ENCODE results near the gene SLC25A30. TPM values are rescaled to one million over a fixed set of nuclear protein-coding genes. Genes with fewer than 3 reads are reported as not detected.
"Not testable (repeated sequence)": the region's sequence is repeated elsewhere in the genome, so short reads cannot be mapped to it uniquely, and the experiment has no call there.

Gene SLC25A30
- total and polyA plus RNA-seq, 2 of the 13 experiments (the other 11 are each of a cell fraction or from before 2014, with no cell fraction given): 19.6 to 22.5 TPM

- FAIRE-seq; H3K4me3 ChIP-seq (replicated peaks in 1 of 3; ENCODE audit: insufficient read depth in 1 of 3, low read depth in 2 of 3, low read length in 3 of 3); H3K27ac ChIP-seq (ENCODE audit: extremely low read length, insufficient read depth, low read length); intact Hi-C loops (cut with micrococcal nuclease; ENCODE audit: unreplicated experiment); H4K20me1 ChIP-seq (ENCODE audit: insufficient read depth, low read length); H3K79me2 ChIP-seq (ENCODE audit: insufficient read depth, low read length); CTCF ChIA-PET (ENCODE audit: low intra/inter-chr PET ratio, low total read pairs); H3K4me2 ChIP-seq (ENCODE audit: low read depth, low read length); in situ Hi-C loops (cut with HindIII; ENCODE audit: extremely low pct_ligation_motif_present, low pct_unique_long_range_greater_than_20kb); H3K27me3 ChIP-seq (ENCODE audit: control insufficient read depth in 1 of 2, insufficient read depth in 2 of 2, low read length in 2 of 2); H3K9me3 ChIP-seq (ENCODE audit: low read length); H2AFZ ChIP-seq (ENCODE audit: low read length); ATAC-seq; DNase-seq (ENCODE audit: low spot score); H3K9ac ChIP-seq (ENCODE audit: insufficient read depth, low read depth, low read length); BruUV-seq (replicated peaks): not testable (repeated sequence)
- H3K4me1 ChIP-seq (ENCODE audit: insufficient read depth, low read length): peaks cover 15% of the 10 kb centered on the region
- WGBS (ENCODE audit: low lambda C conversion rate): 91% methylated on average over 16 of the region's 17 CpGs
- peaks cover 0 to 14% of the 10 kb centered on the region in 2 experiments; a peak in 1 of 5 replicates for H3K36me3 ChIP-seq (replicated peaks in 1 of 2; ENCODE audit: control insufficient read depth in 1 of 2, insufficient read depth in 2 of 2, low read length in 2 of 2)
- TF ChIP-seq NFYB (CRISPR knock-in tag; IDR thresholded peaks at IDR 0.05): 0 out of 2 replicates have a peak, but pooled peaks have one; percentile 21
- peak; percentile 56 to 77 for TF ChIP-seq MAFK (conservative IDR thresholded peaks at IDR 0.05 in 1 of 2, IDR thresholded peaks at IDR 0.05 in 1 of 2; ENCODE audit: low read length in 2 of 2)
- peak; percentile 72 for TF ChIP-seq MAFF (IDR thresholded peaks at IDR 0.05; ENCODE audit: low read depth, low read length)
- POLR2A ChIA-PET: interaction anchor here (2.6 kb wide), 1 partner anchor 46 kb away, joined by 6 read pairs; the partner anchor contains the start of gene TPT1
Observed at GRCh38 chr13:45386892-45387575, 31.1 kb downstream of the SLC25A30 start.

GRCh38 chr13:45385907-45386553, 32.1 kb downstream of the SLC25A30 start:
- ATAC-seq (peak; percentile 53), DNase-seq (ENCODE audit: low spot score) (peak; percentile 32), FAIRE-seq (no peak)
- BruUV-seq (replicated peaks): no TSS peak
- Histone ChIP-seq H3K27ac (ENCODE audit: extremely low read length, insufficient read depth, low read length) (peak overlapping the region; percentile 62), H3K9me3 (ENCODE audit: low read length) (no peaks in the 10 kb centered on the region), H3K4me3 (replicated peaks in 1 of 3; ENCODE audit: insufficient read depth in 1 of 3, low read depth in 2 of 3, low read length in 3 of 3) (no peak overlapping the region), H3K4me1 (ENCODE audit: insufficient read depth, low read length) (peaks cover 15% of the 10 kb centered on the region), H3K9ac (ENCODE audit: insufficient read depth, low read depth, low read length) (no peak overlapping the region), H3K36me3 (replicated peaks in 1 of 2; ENCODE audit: control insufficient read depth in 1 of 2, insufficient read depth in 2 of 2, low read length in 2 of 2) (peaks cover 0 to 10% of the 10 kb centered on the region in 2 experiments; a peak in 1 of 5 replicates), H4K20me1 (ENCODE audit: insufficient read depth, low read length) (no peaks in the 10 kb centered on the region), H3K27me3 (ENCODE audit: control insufficient read depth in 1 of 2, insufficient read depth in 2 of 2, low read length in 2 of 2) (no peaks in the 10 kb centered on the region), H3K79me2 (ENCODE audit: insufficient read depth, low read length) (no peaks in the 10 kb centered on the region), H3K4me2 (ENCODE audit: low read depth, low read length) (no peak overlapping the region), H2AFZ (ENCODE audit: low read length) (no peak overlapping the region)
- 81% methylated on average over 5 of the region's 5 CpGs for WGBS (ENCODE audit: low lambda C conversion rate)
- POLR2A ChIA-PET: interaction anchor here (2.6 kb wide), 1 partner anchor 45 kb away, joined by 6 read pairs; the partner anchor contains the start of gene TPT1
- in situ Hi-C loops (cut with HindIII; ENCODE audit: extremely low pct_ligation_motif_present, low pct_unique_long_range_greater_than_20kb) (no loop called here), intact Hi-C loops (cut with micrococcal nuclease; ENCODE audit: unreplicated experiment) (no loop called here)
- CTCF ChIA-PET (ENCODE audit: low intra/inter-chr PET ratio, low total read pairs): no interaction called here
- TF ChIP-seq ZFAT (CRISPR knock-in tag; conservative IDR thresholded peaks at IDR 0.05) (no peak), RBAK (CRISPR knock-in tag; IDR thresholded peaks at IDR 0.05) (no peak), ZNF205 (CRISPR knock-in tag; IDR thresholded peaks at IDR 0.05) (no peak), NR2F1 (CRISPR knock-in tag; IDR thresholded peaks at IDR 0.05) (peak in 1 of 2 experiments; percentile 55; a peak in 1 of 4 replicates), MIER3 (CRISPR knock-in tag; IDR thresholded peaks at IDR 0.05; ENCODE audit: borderline replicate concordance) (no peak), DR1 (CRISPR knock-in tag; IDR thresholded peaks at IDR 0.05) (no peak), NFE2L2 (IDR thresholded peaks at IDR 0.05; ENCODE audit: low read length) (peak; percentile 62; the same call in 1 of the 2 replicates), ZNF547 (CRISPR knock-in tag; IDR thresholded peaks at IDR 0.05) (no peak), NR2F6 (IDR thresholded peaks at IDR 0.05) (peak; percentile 69), NR2F6 (CRISPR knock-in tag; IDR thresholded peaks at IDR 0.05) (peak; percentile 66), GTF3A (CRISPR knock-in tag; conservative IDR thresholded peaks at IDR 0.05) (no peak), RARA (CRISPR knock-in tag; IDR thresholded peaks at IDR 0.05) (peak; percentile 42; the same call in 1 of the 2 replicates), ZNF691 (CRISPR knock-in tag; IDR thresholded peaks at IDR 0.05; ENCODE audit: borderline replicate concordance, low read depth) (no peak), PHB2 (IDR thresholded peaks at IDR 0.05; ENCODE audit: partially characterized antibody) (no peak), SIN3A (IDR thresholded peaks at IDR 0.05; ENCODE audit: borderline replicate concordance, low read depth, low read length) (peak; percentile 32; the same call in 1 of the 2 replicates)

All from HepG2 (cell line).